GM23338 (cell line): Measurements from ENCODE around the gene CBX5.
"Not testable (repeated sequence)": the region's sequence is repeated elsewhere in the genome, so short reads cannot be mapped to it uniquely, and the experiment has no call there.

ENCODE experiments used
- CTCF ChIP-seq, 2 experiments: fragments of 200-600 bp in 1 of 2; sonication (generic) in 1 of 2; conservative IDR thresholded peaks; 2 replicates each; pipeline versions ENCODE4 v1.5.1 to v1.6.1; 2016 to 2017; ENCODE audit warnings: antibody characterized with exemption in 2 of 2, low read depth in 2 of 2, mild to moderate bottlenecking in 2 of 2, moderate library complexity in 1 of 2
- EZH2 ChIP-seq: fragments of 200-600 bp; sonication (generic); IDR thresholded peaks from one replicate; pipeline ENCODE4 v1.8.0; 2017; ENCODE audit warnings: antibody characterized with exemption, mild to moderate bottlenecking, low read depth; ENCODE audit not compliant: unreplicated experiment
- EZH2phosphoT487 ChIP-seq: fragments of 200-600 bp; sonication (generic); IDR thresholded peaks from one replicate; pipeline ENCODE4 v1.8.1; 2018; ENCODE audit warnings: antibody characterized with exemption; ENCODE audit not compliant: unreplicated experiment
- JUNB ChIP-seq: IDR thresholded peaks from one replicate; pipeline ENCODE4 v1.6.1; 2016; ENCODE audit warnings: antibody characterized with exemption; ENCODE audit not compliant: unreplicated experiment
- POLR2AphosphoS5 ChIP-seq: IDR thresholded peaks from 2 replicates; pipeline ENCODE4 v1.6.1; 2016; ENCODE audit warnings: antibody characterized with exemption, low read depth
- REST ChIP-seq: IDR thresholded peaks from one replicate; pipeline ENCODE4 v1.6.1; 2018; ENCODE audit warnings: antibody characterized with exemption; ENCODE audit not compliant: unreplicated experiment

GRCh38 chr12:54227927-54228326 is 52.0 kb downstream of the CBX5 start:
- not testable (repeated sequence) for TF ChIP-seq CTCF (conservative IDR thresholded peaks at IDR 0.05; ENCODE audit: low read depth in 2 of 2); JUNB; REST; EZH2; POLR2AphosphoS5; EZH2phosphoT487
